ENCODE results near the gene CTDSP1.

GRCh38 chr2:218432676-218433365 lies 33.2 kb downstream of the CTDSP1 start:
- TF ChIP-seq CTCF (IDR thresholded peaks at IDR 0.05) (no peak), EZH2 (IDR thresholded peaks at IDR 0.05; ENCODE audit: borderline replicate concordance, insufficient read depth, low read depth, low read length, poor library complexity, severe bottlenecking) (no peak)

Measured in B cell (primary cell).